GM21737 (cell line): Measurements from ENCODE around the gene CDKAL1.

Experiments
- ATAC-seq: cut with Tn5 transposase; IDR thresholded peaks from one replicate; pipeline ENCODE4 v1.9.1; 2021; ENCODE audit warnings: mild to moderate bottlenecking, moderate library complexity; ENCODE audit not compliant: unreplicated experiment

CDKAL1 gene

GRCh38 chr6:20868397-20869096 is 334.3 kb downstream of the CDKAL1 start:
- ATAC-seq = no peak

- no peak for ATAC-seq
Measured at GRCh38 chr6:20870021-20870420, 335.8 kb downstream of the CDKAL1 start.

DNA sequence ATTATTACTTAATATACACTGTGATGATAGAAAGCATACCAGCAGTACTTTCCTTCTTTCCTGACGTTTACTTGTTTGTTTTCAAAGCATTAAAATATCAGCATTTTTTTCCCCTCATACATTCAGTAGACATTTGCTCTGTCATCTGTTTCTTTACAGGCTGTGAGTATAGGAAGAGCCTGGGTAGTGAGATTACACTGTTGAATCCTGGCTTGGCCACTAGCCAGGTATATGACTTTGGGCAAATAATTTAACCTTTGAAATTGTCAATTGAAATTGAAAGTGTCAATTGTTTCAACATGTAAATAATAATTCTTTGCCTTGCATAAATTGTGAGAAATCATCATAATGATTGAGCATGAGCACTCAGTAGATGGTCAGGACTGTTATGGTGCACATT is 336.2 kb downstream of the CDKAL1 start:
- no peak for ATAC-seq

GRCh38 chr6:20873425-20874190 is 339.4 kb downstream of the CDKAL1 start:
- ATAC-seq = no peak

- ATAC-seq = no peak
Measured at GRCh38 chr6:20875369-20875963, 341.2 kb downstream of the CDKAL1 start.

DNA sequence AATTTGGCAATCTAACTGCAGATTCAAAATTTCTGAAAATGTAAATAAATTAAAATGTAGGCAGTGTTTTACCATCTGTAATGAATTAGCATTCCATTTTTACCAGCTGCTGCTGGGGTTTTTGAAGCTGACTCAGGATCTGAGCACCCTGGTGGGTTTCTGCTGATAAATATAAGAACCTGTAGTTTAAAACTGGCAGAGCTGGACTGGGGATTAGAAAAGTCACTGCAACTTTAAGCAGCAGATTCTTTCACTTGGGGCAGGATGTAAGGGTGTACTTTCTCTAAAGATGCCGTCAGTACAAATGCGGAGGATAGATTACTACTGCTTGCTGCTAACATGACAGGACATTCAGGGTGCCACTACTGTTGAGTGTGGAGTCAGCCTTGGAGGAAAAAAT is 341.8 kb downstream of the CDKAL1 start:
- ATAC-seq = no peak

DNA sequence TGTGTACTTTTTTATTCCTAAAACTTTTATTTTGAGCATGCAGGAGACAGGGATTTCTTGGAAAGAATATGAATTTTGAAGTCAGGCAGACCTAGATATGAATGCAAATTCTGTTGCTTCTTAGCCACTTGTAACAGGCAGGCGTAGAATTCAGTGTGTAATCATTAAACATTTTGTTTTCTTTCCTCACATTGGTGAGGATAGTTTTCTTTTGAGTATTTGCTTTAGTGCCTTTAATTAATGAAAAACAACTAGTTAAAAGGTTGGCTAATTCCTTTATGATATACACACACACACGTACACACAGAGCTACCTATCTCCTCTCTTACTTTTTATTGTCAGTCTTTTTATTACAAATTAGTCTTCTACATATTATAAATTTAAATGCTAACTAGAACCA is 342.3 kb downstream of the CDKAL1 start:
- no peak for ATAC-seq

GRCh38 chr6:20877008-20877937 is 343.0 kb downstream of the CDKAL1 start:
- peak; percentile 96 for ATAC-seq

DNA sequence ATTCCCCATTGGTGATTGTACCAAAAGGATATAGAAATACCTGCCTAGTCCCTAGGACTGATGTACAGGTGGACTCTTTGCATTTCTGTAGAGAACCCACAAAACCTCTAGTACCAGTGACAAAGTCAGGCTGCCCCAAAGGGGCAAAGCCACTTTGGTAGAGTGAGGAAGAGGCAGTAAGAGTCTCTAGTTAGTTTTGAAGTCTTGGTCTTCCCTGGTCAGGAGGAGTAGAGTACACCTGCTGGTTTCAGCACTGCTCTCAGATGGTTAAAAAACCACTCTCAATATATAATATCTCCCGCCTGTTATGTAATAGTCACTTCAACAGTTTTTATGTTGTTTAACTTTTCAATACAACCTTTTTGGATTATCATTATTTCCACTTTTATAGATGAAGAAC is 344.9 kb downstream of the CDKAL1 start:
- no peak for ATAC-seq

DNA sequence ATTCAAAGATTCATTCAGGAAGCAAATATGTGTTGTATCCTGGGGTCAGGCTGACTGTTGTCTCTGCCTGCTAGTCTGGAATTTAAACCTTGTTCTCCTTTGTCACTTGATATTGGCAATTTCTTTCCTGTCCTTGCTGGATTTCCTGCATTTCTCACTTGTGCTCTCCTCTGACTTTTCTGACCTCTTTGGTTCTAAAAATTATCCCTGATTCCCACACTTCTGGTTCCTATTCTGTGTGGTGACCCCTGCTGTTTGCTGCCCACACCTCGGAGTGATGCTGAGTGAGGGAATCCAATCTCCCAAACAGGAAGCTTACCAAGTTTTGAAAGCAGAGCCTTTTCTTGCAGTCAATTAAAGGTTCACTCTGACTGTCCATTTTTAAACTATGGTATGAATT is 345.3 kb downstream of the CDKAL1 start:
- no peak for ATAC-seq

DNA sequence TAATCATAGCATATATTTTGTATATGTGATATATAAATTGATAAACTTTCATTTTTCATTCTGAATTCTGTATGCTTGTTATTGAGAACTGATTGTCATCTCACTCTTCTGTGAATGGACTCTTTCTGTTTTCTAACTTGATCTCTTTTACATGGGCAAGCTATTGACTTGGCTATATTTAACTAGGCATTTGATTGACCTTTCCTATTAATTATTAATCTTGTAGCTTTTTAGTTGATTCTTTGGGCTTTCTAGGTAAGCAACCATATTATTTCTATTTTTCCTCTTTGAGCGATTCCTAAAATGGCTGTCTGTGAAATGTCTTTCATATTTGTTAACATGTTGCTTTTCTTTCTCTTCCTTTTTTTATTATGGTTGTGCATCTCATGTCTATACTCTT is 347.1 kb downstream of the CDKAL1 start:
- ATAC-seq = no peak

GRCh38 chr6:20882014-20882413 is 347.8 kb downstream of the CDKAL1 start:
- no peak for ATAC-seq

DNA sequence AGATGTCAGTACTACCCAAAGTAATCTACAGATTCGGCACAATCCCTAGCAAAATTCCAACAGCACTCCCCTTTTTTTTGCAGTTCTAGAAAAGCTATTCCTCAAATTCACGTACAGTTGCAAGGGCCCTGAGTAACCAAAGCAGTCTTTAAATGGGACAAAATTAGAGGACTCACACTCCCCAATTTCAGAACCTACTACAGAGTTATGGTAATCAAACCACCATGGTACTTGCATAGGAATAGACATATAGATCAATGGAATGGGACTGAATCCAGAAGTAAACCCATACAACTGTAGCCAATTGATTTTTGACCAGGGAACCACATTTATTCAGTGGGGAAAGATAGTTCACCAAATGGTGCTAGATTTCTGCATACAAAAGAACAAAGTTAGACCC is 350.8 kb downstream of the CDKAL1 start:
- no peak for ATAC-seq

DNA sequence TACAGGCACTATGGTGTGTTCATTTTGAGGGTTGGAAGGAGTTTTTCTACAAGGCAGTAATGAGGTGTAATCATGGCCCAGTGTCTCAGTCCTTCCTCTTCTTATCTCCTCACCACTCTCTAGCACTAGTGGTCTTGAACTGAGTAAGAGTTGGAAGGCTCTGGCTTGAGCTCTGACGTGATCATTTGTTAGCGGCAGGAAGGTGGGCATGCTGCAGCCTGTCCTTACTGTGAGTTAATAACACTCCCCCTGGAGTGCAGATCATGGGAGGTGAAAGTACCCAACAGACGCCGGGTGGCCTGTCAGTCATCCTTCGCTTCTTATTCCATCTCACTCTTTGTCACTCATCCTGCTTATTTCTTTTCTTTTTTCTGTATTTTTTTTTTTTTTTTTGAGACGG is 356.9 kb downstream of the CDKAL1 start:
- ATAC-seq = no peak

- no peak for ATAC-seq
Measured at GRCh38 chr6:20892365-20892764, 358.1 kb downstream of the CDKAL1 start.

DNA sequence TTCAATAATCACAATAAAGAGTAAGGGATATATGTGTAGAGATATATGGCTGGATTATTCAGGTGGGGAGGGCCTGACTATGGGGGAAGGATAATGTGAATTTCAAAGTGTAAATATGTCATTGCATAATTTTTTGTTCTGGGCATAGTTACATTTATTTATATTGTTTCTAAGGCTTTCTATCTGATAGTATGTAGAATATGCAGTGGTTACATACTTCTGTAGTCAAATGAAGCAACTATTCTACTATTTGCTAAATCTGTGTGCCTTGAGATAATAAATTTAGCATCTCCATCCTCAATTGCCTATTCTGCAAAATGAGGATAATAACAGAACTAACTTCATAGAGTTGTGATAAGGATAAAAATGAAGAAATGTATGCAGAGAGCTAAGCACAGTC is 359.2 kb downstream of the CDKAL1 start:
- no peak for ATAC-seq

GRCh38 chr6:20900389-20901160 is 366.3 kb downstream of the CDKAL1 start:
- peak; percentile 84 for ATAC-seq

DNA sequence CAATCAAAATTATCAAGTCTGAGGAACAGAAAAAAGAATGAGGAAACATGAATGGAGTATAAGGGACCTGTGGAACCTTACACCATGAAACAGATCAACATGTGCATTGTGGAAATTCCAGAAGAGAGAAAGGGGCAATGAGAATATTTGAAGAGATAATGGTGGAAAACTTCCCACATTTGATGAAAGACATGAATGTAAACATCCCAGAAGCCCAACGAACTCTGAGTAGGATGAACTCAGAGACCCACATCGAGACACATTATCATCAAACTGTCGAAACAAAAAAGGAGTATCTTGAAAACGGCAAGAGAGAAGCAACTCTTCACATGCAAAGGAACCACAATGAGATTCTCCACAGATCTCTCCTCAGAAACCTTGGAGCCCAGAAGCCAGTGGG is 371.1 kb downstream of the CDKAL1 start:
- ATAC-seq = no peak

DNA sequence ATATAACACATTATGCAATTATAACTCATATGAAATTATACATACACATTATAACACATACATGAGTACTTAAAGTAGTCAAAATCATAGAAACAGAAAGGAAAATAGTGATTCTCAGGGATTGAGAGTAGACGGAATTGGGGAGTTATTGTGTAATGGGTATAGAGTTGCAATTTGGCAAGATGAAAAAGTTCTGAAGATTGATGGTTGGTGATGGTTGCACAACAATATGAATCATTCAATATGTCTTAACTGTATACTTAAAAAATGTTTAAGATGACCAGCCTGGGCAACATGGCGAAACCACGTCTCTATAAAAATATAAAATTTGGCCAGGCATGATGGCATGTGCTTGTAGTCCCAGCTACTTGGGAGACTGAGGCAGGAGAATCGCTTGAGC is 372.7 kb downstream of the CDKAL1 start:
- no peak for ATAC-seq

GRCh38 chr6:20907486-20908071 is 373.3 kb downstream of the CDKAL1 start:
- ATAC-seq = no peak
